Effector CD4-positive, alpha-beta T cell (primary cell): Measurements from ENCODE around the gene CYP39A1.

ENCODE experiments used
- DNase-seq: peaks from one replicate; pipeline ENCODE4 v3.0.0-alpha.2; 2020

Gene CYP39A1

DNA sequence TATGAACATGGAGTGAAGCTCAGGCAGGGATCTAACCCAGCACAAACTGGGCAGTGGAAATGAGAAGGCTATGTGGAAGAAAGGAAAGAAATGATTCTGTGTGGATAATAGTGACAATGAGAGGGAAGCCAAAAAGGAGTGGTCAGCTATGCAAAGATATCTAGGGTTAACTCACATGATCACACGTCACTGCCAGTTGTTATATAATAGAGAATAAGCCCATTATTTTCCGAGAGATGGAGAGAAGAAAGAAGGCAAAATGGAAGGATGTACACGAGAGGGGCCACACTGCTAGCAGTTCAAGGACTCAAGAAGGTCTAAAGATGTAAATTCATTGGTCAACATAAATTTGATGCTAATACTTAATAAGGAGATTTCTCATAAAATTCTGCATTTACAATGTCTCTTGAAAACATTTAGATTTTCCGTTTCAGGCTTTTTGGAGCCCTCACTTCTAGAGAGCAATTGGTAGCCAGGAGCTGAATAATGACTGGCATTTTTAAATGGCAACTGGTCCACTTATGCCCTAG, 142.6 kb downstream of the CYP39A1 start:
- DNase-seq = no peak

DNA sequence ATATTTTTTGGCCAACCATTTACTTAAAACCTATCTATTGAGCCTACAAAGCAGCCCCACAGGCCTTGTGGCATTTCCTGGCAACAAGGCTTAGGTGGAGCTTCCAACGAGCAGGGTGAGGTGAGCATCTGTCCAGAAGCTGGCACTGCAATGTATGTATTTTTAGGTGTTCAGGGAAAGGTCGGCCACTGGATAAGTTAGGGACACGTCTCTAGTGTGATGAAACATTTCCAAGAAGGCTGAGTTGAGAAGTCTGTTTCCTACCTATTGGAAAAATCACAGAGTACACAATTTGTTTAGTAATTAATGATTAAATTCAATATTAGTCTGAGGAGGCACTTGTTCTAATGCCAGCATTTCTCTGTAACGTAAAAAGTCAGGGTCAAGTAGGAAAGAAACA, 143.6 kb downstream of the CYP39A1 start:
- DNase-seq = no peak

DNA sequence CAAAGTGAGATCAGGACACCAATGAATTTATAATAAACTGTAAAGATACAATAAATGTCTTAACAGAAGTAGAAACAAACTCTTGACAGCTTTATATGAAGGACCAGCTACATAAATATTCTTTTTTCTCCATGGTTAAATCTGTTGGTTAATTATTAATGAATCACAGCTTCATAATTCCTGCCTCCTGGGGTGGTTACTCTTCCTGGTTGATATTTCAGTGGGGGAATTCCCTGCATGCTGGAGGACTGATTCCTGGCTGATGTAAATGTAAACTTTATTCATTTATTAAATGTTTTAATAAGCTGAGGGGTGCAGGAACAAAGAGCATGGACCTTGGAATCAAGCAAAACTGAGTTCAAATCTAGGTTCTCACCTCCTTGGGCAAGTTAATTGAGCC, 145.2 kb downstream of the CYP39A1 start:
- no peak for DNase-seq

DNA sequence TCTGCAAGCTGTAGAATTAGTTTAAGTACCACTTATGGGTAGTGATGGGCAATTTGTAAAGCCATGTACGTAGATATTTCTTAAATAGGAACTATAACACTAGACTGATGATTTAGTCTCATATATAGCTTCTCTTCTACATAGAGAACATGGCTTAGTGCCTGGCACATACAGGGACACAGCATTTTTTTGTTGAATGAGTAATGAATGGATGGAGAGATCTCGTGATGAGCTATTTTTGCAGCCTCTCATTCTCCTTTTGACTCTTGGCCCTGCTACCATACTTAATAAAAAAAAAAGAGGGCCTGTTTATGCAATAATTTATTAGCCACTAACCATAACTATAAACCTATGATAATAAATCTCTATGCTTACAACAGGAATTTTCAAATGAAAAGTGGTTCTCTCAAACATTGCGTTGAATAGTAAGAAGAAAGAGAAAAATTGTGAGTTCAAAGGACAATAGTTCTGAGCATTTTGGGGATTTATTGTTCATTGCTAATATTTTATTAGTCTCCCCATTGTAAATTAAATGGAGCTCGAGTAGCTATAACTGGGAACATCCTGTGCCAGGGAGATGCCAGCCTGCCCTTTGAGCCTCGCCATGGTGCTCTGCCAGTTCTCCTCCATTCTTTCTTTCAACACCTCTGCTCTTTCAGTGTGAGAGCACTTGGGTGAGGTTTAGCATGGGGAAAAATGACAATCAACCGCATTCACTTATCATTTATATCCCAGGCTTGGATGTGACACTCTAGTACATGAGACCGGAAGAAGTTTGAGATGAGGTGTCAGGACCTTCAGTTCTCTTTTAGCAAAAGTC, 146.7 kb downstream of the CYP39A1 start:
- DNase-seq = no peak

DNA sequence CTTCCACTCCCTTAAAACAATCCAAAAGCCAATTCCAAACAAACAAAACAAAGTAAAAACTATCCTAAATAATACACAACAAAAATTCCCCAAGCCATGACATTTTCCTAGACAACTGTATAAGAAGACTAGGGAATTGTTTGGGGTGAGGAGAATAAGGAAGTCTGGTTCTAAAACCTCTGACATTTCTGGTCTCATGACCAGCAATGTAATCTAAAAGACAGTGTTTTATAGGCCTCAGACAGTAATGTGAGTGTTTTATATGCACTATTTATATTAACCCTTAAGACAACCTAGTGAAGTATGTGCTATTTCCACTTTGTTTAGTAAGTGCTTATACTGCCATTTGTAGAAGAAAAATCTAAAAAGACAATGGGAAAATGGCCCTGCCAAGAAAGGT, 148.4 kb downstream of the CYP39A1 start:
- DNase-seq = no peak

DNA sequence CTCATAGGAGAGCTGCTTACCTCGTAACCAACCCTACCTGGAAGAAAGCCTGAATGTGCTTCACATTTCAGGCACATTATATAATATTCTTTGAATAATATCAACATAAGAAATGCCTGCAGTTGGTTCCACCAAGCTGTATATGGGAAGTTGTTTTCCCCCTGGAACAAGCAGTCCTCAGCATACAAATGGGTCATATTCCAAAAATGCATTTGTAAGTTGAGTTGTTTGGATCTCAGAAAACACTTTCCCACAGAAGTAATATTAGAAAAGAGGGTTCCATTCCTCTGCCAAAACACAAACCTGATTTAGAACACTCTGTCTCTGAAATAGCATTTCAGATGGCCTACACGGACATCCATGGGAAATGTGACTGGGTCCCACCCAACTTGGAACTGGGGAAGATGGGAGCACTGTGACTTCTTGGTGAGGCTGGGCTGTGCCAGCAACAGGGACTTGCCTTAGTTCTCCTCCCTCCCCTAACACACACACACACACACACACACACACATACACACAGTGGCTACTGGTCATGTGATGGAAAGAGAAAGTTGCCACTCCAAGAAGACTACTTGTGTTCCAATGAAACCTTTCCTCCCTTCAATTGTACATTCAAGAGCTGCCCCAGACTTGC, 150.0 kb downstream of the CYP39A1 start:
- DNase-seq = no peak

DNA sequence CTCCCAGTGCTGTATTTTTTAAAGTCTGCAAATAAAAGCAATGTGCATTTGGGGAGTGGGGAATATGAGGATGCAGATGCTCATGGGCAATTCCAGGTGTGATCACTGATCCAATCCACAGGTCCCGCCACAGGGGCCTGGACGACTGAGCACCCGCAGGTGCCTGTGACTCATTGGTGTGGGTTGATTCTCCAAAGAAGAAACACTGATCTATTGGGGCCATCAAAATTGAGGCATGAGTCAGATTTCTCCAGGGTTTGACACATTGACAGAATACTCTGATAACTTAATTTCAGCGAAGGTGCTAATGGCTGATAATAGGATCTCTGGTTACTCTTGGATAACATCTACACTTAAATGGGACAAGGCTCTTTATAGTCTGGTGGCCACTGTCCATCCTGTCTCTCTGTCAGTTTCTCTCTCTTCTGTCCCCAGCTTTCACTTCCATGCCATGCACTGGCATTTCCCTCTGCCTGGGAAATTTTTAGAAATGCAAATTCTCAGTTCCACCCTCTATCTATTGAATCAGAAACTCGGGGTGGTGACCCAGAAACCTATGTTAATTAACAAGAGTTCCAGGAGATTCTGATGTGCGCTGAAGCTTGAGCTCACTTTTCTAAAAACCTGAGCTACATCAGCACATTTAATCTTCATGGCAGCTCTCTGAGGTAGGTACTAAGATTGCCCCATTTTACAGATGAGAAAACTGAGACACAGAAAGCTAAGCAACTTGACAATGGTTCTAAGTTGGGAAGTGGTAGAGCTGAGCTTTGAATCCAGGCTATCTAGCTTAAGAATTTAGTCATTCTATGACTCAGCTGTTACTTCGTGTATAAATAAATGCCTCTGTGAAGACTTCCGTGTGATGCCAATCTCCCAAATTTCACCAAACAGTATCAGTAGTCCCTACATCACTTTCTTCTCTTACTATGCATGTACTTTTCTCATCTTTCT, 151.2 kb downstream of the CYP39A1 start:
- DNase-seq = no peak

DNA sequence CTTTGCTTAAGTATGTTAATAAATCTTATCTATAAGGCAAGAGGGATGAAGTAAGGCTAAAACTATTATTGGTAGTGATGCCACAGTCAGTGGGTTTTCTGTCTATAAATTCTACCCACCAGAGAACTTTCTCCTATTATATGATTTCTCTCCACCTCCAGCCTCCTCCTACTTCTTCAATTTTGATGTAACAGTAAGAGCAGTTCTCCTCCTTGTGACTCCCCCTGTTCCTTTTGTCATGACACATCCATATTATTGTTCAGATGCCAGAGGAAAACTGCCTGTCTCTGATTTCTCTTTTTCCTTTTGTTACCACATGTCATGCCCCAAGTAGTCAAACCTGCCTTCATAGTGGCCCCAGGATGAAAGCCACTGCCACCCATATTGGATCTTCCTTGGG, 152.2 kb downstream of the CYP39A1 start:
- DNase-seq = no peak
